Spleen (tissue), 11 donors: ENCODE measurements around the gene DCX. TPM values are rescaled to one million over a fixed set of nuclear protein-coding genes. Genes with fewer than 3 reads are reported as not detected.
"Not testable (repeated sequence)": the region's sequence is repeated elsewhere in the genome, so short reads cannot be mapped to it uniquely, and the experiment has no call there.

ENCODE experiments used
- DNase-seq: peaks from one replicate; pipeline ENCODE4 v3.0.0-alpha.2; 2020
- H3K27ac ChIP-seq, 8 donors: fragments of 200-600 bp; sonication (generic) in 7 of 8; 1 replicate in 4 of 8; 2 replicates in 4 of 8; pipeline versions ENCODE4 v1.5.0 to v1.8.0; 2016 to 2021; ENCODE audit warnings: inconsistent platforms in 4 of 8, mild to moderate bottlenecking in 4 of 8, moderate library complexity in 1 of 8
- H3K27me3 ChIP-seq, 7 donors: fragments of 200-600 bp; sonication (generic) in 6 of 7; replicated peaks in 1 of 7; 1 replicate in 4 of 7; 2 replicates in 3 of 7; pipeline versions ENCODE4 v1.5.0 to v1.8.0; 2016 to 2021; ENCODE audit warnings: inconsistent platforms in 3 of 7, mild to moderate bottlenecking in 1 of 7
- H3K36me3 ChIP-seq, 6 donors: fragments of 200-600 bp; sonication (generic) in 5 of 6; 1 replicate in 4 of 6; 2 replicates in 2 of 6; pipeline versions ENCODE4 v1.5.0 to v1.8.0; 2016 to 2021; ENCODE audit warnings: inconsistent platforms in 2 of 6
- H3K4me1 ChIP-seq, 6 donors: fragments of 200-600 bp; sonication (generic) in 5 of 6; 1 replicate in 3 of 6; 2 replicates in 3 of 6; pipeline versions ENCODE4 v1.5.0 to v1.8.0; 2016 to 2021; ENCODE audit warnings: inconsistent platforms in 3 of 6
- H3K4me3 ChIP-seq, 8 donors: fragments of 200-600 bp; sonication (generic) in 7 of 8; 1 replicate in 4 of 8; 2 replicates in 4 of 8; pipeline versions ENCODE4 v1.5.0 to v1.8.0; 2016 to 2021; ENCODE audit warnings: inconsistent platforms in 4 of 8, mild to moderate bottlenecking in 4 of 8, moderate library complexity in 2 of 8
- H3K9me3 ChIP-seq, 8 donors: fragments of 200-600 bp; sonication (generic) in 7 of 8; 1 replicate in 4 of 8; 2 replicates in 4 of 8; pipeline versions ENCODE4 v1.5.0 to v1.8.0; 2016 to 2021; ENCODE audit warnings: inconsistent platforms in 4 of 8
- POLR2A ChIP-seq, 3 donors: fragments of 450-650 bp; IDR thresholded peaks; one replicate each; pipeline ENCODE4 v1.5.1; 2017; ENCODE audit warnings: antibody characterized with exemption in 3 of 3, mild to moderate bottlenecking in 1 of 3
- POLR2AphosphoS5 ChIP-seq, 3 donors: sonication (generic); formaldehyde crosslinking; IDR thresholded peaks; one replicate each; pipeline ENCODE4 v1.5.1; 2017; ENCODE audit warnings: antibody characterized with exemption in 3 of 3
- WGBS, 5 donors: extraction: QIAGEN DNeasy Blood & Tissue Kit in 3 of 5; methylation state at CpG; one replicate each; pipeline versions ENCODE4 v1.1.5 to v1.1.7; 2013 to 2018; 5-methylcytosine and 5-hydroxymethylcytosine counted together
- intact Hi-C: fragments of 100-400 bp; cut with DNase I; formaldehyde crosslinking; loops from one replicate; pipeline ENCODE4 v1.15.0; 2023; ENCODE audit warnings: low total_unique reads
- polyA plus RNA-seq, 3 donors: library from polyadenylated mRNA; stranded (reverse); fragments of 200-250 nt; gene quantifications; one replicate each; pipeline ENCODE4 v1.2.1, GENCODE V29; 2013
- total RNA-seq, 7 donors: library from RNA; depleted of rRNA in 3 of 7; stranded (reverse); fragments of >200 nt in 3 of 7; fragmentation: NEBNext Ultra II Directional in 4 of 7; extraction: Animal tissue kit (Norgen Biotek cat#: 25700) in 4 of 7; gene quantifications; one replicate each; pipeline versions ENCODE4 v1.1.0 to v1.2.1, GENCODE V29; 2016 to 2021
- TF ChIP-seq, protein P1 (sequence below), 11 experiments: fragments of 200-600 bp in 7 of 11; fragments of 450-650 bp in 4 of 11; sonication (generic) in 4 of 11; IDR thresholded peaks in 8 of 11; conservative IDR thresholded peaks in 3 of 11; 1 replicate in 7 of 11; 2 replicates in 4 of 11; pipeline versions ENCODE4 v1.4.0 to v1.8.0; 2016 to 2021; ENCODE audit warnings: antibody characterized with exemption in 11 of 11, inconsistent platforms in 4 of 11, mild to moderate bottlenecking in 1 of 11
- donor health status: healthy with polysubstance abuse.
- donor health status: DM: no; HTN: no; CAD: no; lungs with moderate emphysema.
- donor health status: DM: no; HTN: no; CAD: no.
- donor health status: Bipolar disorder and iron deficiency.
- donor health status: healthy.
- donor health status: DM: no; HTN: no; CAD: no.
- donor health status: DM: yes; HTN: yes; CAD: no.

The DCX gene
- total and polyA plus RNA-seq, 10 donors, result 0.02 to 0.06 (median 0.02) TPM; not detected in 7

- 46 to 64% (median 52%) methylated on average over 3 of the region's 3 CpGs for WGBS, 5 donors
- intact Hi-C loops, result no loop called here
These were observed 62.9 kb downstream of the DCX start for GRCh38 chrX:111349101-111349500.

GRCh38 chrX:111348429-111348828, 63.6 kb downstream of the DCX start:
- Histone ChIP-seq H3K4me1 (no peaks in the 10 kb centered on the region), H3K9me3 (peaks cover 0 to 10% (median 0%) of the 10 kb centered on the region in 8 donors), H3K4me3 (no peak overlapping the region), H3K36me3 (no peaks in the 10 kb centered on the region), H3K27ac (no peak overlapping the region), H3K27me3 (no peaks in the 10 kb centered on the region)
- intact Hi-C loops, result no loop called here
- no peak for DNase-seq
- WGBS, 5 donors, result 39 to 88% (median 66%) methylated on average over 2 of the region's 2 CpGs
- TF ChIP-seq POLR2AphosphoS5 (IDR thresholded peaks at IDR 0.05), result no peak
- TF ChIP-seq, protein P1, sequence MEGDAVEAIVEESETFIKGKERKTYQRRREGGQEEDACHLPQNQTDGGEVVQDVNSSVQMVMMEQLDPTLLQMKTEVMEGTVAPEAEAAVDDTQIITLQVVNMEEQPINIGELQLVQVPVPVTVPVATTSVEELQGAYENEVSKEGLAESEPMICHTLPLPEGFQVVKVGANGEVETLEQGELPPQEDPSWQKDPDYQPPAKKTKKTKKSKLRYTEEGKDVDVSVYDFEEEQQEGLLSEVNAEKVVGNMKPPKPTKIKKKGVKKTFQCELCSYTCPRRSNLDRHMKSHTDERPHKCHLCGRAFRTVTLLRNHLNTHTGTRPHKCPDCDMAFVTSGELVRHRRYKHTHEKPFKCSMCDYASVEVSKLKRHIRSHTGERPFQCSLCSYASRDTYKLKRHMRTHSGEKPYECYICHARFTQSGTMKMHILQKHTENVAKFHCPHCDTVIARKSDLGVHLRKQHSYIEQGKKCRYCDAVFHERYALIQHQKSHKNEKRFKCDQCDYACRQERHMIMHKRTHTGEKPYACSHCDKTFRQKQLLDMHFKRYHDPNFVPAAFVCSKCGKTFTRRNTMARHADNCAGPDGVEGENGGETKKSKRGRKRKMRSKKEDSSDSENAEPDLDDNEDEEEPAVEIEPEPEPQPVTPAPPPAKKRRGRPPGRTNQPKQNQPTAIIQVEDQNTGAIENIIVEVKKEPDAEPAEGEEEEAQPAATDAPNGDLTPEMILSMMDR (IDR thresholded peaks at IDR 0.05 in 8 of 11, conservative IDR thresholded peaks at IDR 0.05 in 3 of 11), result no peak
- TF ChIP-seq POLR2A (IDR thresholded peaks at IDR 0.05), result no peak

More at GRCh38 chrX:111349101-111349500, 62.9 kb downstream of the DCX start:
- Histone ChIP-seq H3K4me3 (no peak overlapping the region), H3K27me3 (peaks cover 0 to 1% (median 0%) of the 10 kb centered on the region in 7 donors), H3K9me3 (peaks cover 0 to 10% (median 0%) of the 10 kb centered on the region in 8 donors), H3K36me3 (no peaks in the 10 kb centered on the region), H3K4me1 (no peaks in the 10 kb centered on the region), H3K27ac (no peak overlapping the region)
- no peak for DNase-seq
- TF ChIP-seq, protein P1 (IDR thresholded peaks at IDR 0.05 in 8 of 11, conservative IDR thresholded peaks at IDR 0.05 in 3 of 11), result no peak
- no peak for TF ChIP-seq POLR2A (IDR thresholded peaks at IDR 0.05)
- TF ChIP-seq POLR2AphosphoS5 (IDR thresholded peaks at IDR 0.05), result no peak

- DNase-seq, H3K4me1 ChIP-seq, H3K36me3 ChIP-seq, H3K27me3 ChIP-seq, H3K4me3 ChIP-seq, intact Hi-C loops, H3K27ac ChIP-seq: not testable (repeated sequence)
- H3K9me3 ChIP-seq, result peaks cover 0 to 10% (median 0%) of the 10 kb centered on the region in 8 donors
These were observed 65.8 kb downstream of the DCX start for GRCh38 chrX:111346150-111346549.

- DNase-seq, result no peak
- TF ChIP-seq, protein P1 (IDR thresholded peaks at IDR 0.05 in 8 of 11, conservative IDR thresholded peaks at IDR 0.05 in 3 of 11), result no peak
- no peak for TF ChIP-seq POLR2AphosphoS5 (IDR thresholded peaks at IDR 0.05)
- no peak for TF ChIP-seq POLR2A (IDR thresholded peaks at IDR 0.05)
- intact Hi-C loops, result no loop called here
These were observed 71.9 kb downstream of the DCX start for GRCh38 chrX:111340054-111340453.

DNA sequence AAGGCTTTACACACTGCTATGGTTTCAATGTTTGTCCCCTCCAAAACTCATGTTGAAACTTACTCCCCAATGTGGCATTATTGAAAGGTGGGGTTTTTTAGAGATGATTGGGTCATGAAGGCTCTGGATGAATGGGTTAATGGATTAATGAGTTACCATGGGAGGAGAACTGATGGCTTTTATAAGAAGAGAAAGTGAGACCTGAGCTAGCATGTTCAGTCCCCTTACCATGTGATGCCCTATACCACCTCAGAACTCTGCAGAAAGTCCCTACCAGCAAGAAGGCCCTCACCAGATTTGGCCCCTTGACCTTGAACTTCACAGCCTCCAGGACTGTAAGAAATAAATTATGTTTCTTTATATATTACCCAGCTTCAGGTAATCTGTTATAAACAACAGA, 72.8 kb downstream of the DCX start:
- no peaks in the 10 kb centered on the region for H3K4me1 ChIP-seq
- intact Hi-C loops, result no loop called here

More at GRCh38 chrX:111340054-111340453, 71.9 kb downstream of the DCX start:
- 47 to 80% (median 58%) methylated on average over 2 of the region's 2 CpGs; no CpG with 5 or more reads in 1 of the 5 donors for WGBS, 5 donors
- Histone ChIP-seq H3K9me3 (no peaks in the 10 kb centered on the region), H3K4me3 (no peak overlapping the region), H3K36me3 (no peaks in the 10 kb centered on the region), H3K27me3 (peaks cover 0 to 13% (median 0%) of the 10 kb centered on the region in 7 donors), H3K4me1 (no peaks in the 10 kb centered on the region), H3K27ac (no peak overlapping the region)

More for the DNA sequence above, 72.8 kb downstream of the DCX start:
- Histone ChIP-seq H3K27me3 (peaks cover 0 to 13% (median 0%) of the 10 kb centered on the region in 7 donors), H3K9me3 (no peaks in the 10 kb centered on the region), H3K27ac (no peak overlapping the region), H3K36me3 (no peaks in the 10 kb centered on the region), H3K4me3 (no peak overlapping the region)
- TF ChIP-seq, protein P1 (IDR thresholded peaks at IDR 0.05 in 8 of 11, conservative IDR thresholded peaks at IDR 0.05 in 3 of 11), result no peak
- TF ChIP-seq POLR2AphosphoS5 (IDR thresholded peaks at IDR 0.05), result no peak
- no peak for TF ChIP-seq POLR2A (IDR thresholded peaks at IDR 0.05)
- no peak for DNase-seq
